ENCODE data around the gene SKAP2. TPM values are rescaled to one million over a fixed set of nuclear protein-coding genes. Genes with fewer than 3 reads are reported as not detected.

The SKAP2 gene
- total RNA-seq, 1 experiment from 2014 or later = 0.56 TPM

- no peak for DNase-seq (ENCODE audit: low spot score)
- intact Hi-C loops (cut with micrococcal nuclease; ENCODE audit: unreplicated experiment) = no loop called here
- H3K4me3 ChIP-seq (ENCODE audit: low read depth, low read length, poor library complexity, severe bottlenecking) = no peak overlapping the region
- no peaks in the 10 kb centered on the region for H3K36me3 ChIP-seq (ENCODE audit: insufficient read depth, low read length, poor library complexity, severe bottlenecking)
- POLR2A ChIA-PET (ENCODE audit: low non-redundant PET) = no interaction called here
- H3K4me1 ChIP-seq (ENCODE audit: insufficient read depth, low read length, poor library complexity, severe bottlenecking) = no peaks in the 10 kb centered on the region
- no TSS peak for BruUV-seq (replicated peaks)
- H3K27me3 ChIP-seq (replicated peaks; ENCODE audit: insufficient read depth, low read depth, low read length, poor library complexity) = peaks cover 44% of the 10 kb centered on the region
- CTCF ChIA-PET = no interaction called here
- TF ChIP-seq EZH2 (IDR thresholded peaks at IDR 0.05; ENCODE audit: borderline replicate concordance, low read depth, low read length, poor library complexity, severe bottlenecking) = no peak
- TF ChIP-seq CTCF (conservative IDR thresholded peaks at IDR 0.05; ENCODE audit: low read depth, low read length) = no peak
- no peak overlapping the region for H3K27ac ChIP-seq (ENCODE audit: low read depth, low read length, poor library complexity, severe bottlenecking)
- no peaks in the 10 kb centered on the region for H3K9me3 ChIP-seq (ENCODE audit: low read depth, low read length, poor library complexity, severe bottlenecking)
Observed at GRCh38 chr7:26815426-26815825, 49.0 kb downstream of the SKAP2 start.

- H3K36me3 ChIP-seq (ENCODE audit: insufficient read depth, low read length, poor library complexity, severe bottlenecking) = no peaks in the 10 kb centered on the region
- H3K27ac ChIP-seq (ENCODE audit: low read depth, low read length, poor library complexity, severe bottlenecking) = no peak overlapping the region
- H3K9me3 ChIP-seq (ENCODE audit: low read depth, low read length, poor library complexity, severe bottlenecking) = no peaks in the 10 kb centered on the region
- ChIA-PET POLR2A (ENCODE audit: low non-redundant PET) (no interaction called here), CTCF (no interaction called here)
- TF ChIP-seq CTCF (conservative IDR thresholded peaks at IDR 0.05; ENCODE audit: low read depth, low read length) (no peak), EZH2 (IDR thresholded peaks at IDR 0.05; ENCODE audit: borderline replicate concordance, low read depth, low read length, poor library complexity, severe bottlenecking) (no peak)
- DNase-seq (ENCODE audit: low spot score) = no peak
- BruUV-seq (replicated peaks) = no TSS peak
- no peak overlapping the region for H3K4me3 ChIP-seq (ENCODE audit: low read depth, low read length, poor library complexity, severe bottlenecking)
- no peaks in the 10 kb centered on the region for H3K4me1 ChIP-seq (ENCODE audit: insufficient read depth, low read length, poor library complexity, severe bottlenecking)
- intact Hi-C loops (cut with micrococcal nuclease; ENCODE audit: unreplicated experiment) = no loop called here
- peaks cover 44% of the 10 kb centered on the region for H3K27me3 ChIP-seq (replicated peaks; ENCODE audit: insufficient read depth, low read depth, low read length, poor library complexity)
Observed at GRCh38 chr7:26813432-26813831, 51.0 kb downstream of the SKAP2 start.

GRCh38 chr7:26794541-26794940 lies 69.8 kb downstream of the SKAP2 start:
- Histone ChIP-seq H3K4me3 (ENCODE audit: low read depth, low read length, poor library complexity, severe bottlenecking) (no peak overlapping the region), H3K9me3 (ENCODE audit: low read depth, low read length, poor library complexity, severe bottlenecking) (no peaks in the 10 kb centered on the region), H3K36me3 (ENCODE audit: insufficient read depth, low read length, poor library complexity, severe bottlenecking) (no peaks in the 10 kb centered on the region), H3K27ac (ENCODE audit: low read depth, low read length, poor library complexity, severe bottlenecking) (no peak overlapping the region), H3K27me3 (replicated peaks; ENCODE audit: insufficient read depth, low read depth, low read length, poor library complexity) (peaks cover 13% of the 10 kb centered on the region), H3K4me1 (ENCODE audit: insufficient read depth, low read length, poor library complexity, severe bottlenecking) (no peaks in the 10 kb centered on the region)
- CTCF ChIA-PET = no interaction called here
- intact Hi-C loops (cut with micrococcal nuclease; ENCODE audit: unreplicated experiment) = no loop called here
- TF ChIP-seq CTCF (conservative IDR thresholded peaks at IDR 0.05; ENCODE audit: low read depth, low read length) (no peak), EZH2 (IDR thresholded peaks at IDR 0.05; ENCODE audit: borderline replicate concordance, low read depth, low read length, poor library complexity, severe bottlenecking) (no peak)
- POLR2A ChIA-PET (ENCODE audit: low non-redundant PET) = no interaction called here
- BruUV-seq (replicated peaks) = no TSS peak
- no peak for DNase-seq (ENCODE audit: low spot score)
